NCI-H1092 (cell line): Measurements from ENCODE around the gene NPPC.
"Not testable (repeated sequence)": the region's sequence is repeated elsewhere in the genome, so short reads cannot be mapped to it uniquely, and the experiment has no call there.

Experiments used
- DNase-seq: peaks from one replicate; lab custom pipeline; 2025; lab: John Stamatoyannopoulos, UW

NPPC gene, protein sequence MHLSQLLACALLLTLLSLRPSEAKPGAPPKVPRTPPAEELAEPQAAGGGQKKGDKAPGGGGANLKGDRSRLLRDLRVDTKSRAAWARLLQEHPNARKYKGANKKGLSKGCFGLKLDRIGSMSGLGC

DNA sequence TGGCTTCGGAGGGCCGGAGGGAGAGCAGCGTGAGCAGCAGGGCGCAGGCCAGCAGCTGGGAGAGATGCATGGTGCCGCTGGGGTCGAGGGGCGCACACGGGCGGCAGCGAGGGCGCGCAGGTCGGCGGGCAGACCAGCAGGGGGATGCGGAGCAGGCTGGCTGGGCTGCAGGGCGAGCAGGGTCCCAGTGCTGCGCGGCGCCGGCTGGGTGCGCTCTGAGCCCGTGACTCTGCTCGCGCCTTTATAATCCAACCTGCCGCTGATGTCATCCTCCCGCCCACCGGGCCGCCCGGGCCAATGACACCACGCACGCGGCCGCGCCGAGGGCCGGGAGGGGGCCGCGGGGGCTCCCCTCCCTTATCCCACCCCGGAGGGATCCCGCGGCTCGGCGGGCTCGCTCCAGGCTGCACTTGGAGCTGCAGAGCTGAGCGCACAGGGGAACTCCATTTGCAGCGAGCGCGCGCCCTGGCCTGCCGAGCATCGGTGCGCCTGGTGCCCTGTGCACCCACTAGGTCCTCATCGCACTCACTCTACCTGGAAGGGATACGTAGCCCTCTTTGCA, at the start of gene NPPC:
TSS of gene NPPC (minus strand) at position 217 of the 562 bp plus-strand sequence. CDS start at position 70, 147 bp downstream.
- DNase-seq = peak; percentile 22

DNA sequence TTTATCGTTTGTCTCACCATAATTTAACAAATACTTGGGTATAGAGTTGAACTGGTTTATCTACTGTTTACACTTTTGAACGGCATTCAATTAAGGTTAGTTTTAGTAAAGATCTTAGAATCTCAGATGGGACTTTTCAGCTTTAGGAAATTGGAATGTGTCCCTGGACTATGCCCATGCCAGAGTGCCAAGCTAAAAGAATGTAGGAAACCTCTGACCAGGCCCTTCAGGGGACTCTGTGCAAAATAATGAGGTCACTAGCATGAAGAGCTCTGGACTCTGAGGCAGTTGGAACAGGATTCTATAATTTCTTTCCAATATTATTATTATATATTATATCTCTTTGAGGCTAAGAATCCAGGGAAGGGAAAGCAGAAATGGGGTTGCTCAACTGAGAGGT, 48.8 kb upstream of the NPPC start:
- no peak for DNase-seq

DNA sequence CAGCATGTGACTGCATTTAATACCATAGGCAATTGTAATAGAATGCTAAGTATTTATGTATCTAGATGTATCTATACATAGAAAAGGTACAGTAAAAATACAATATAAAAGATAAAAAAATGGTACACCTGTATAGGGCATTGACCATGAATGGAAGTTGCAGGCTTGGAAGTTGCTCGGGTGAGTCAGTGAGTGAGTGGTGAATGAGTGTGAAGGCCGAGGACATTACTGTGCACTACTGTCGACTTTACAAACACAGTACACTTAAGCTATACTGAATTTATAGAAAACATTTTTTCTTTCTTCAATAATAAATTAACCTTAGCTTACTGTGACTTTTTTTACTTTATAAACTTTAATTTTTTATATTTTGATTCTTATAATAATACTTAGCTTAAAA, 44.3 kb upstream of the NPPC start:
- no peak for DNase-seq

DNA sequence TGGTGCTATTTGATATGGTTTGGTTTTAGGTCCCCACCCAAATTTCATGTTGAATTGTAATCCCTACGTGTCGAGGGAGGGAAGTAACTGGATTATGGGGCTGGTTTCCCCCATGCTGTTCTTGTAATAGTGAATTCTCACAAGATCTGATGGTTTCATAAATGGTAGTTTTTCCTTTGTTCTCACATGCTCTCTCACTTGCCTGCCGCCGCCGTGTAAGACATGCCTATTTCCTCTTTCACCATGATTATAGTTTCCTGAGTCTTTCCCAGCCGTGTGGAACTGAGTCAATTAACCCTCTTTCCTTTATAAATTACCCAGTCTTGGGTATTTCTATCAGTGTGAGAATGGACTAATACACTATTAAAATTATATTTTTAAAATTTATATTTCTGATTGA, 42.6 kb upstream of the NPPC start:
- DNase-seq = no peak

DNA sequence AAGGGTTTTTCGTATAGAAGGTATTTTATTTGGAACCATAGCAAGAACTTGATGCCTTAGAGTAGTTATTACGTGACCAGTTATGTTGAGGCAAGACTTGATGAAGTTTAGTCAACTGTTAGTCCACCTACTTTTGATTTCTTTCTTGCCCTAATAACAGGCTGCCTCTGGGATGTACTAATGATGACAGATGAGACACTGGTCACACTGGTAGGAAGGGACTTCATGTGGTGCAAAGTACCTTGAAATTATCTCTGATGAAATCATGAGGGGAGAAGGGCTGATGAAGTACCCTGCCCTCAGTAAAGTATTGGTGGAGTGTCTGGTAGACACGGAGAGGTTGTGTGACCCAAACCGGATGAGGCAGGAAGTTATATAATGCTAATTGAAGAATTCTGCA, 40.7 kb upstream of the NPPC start:
- no peak for DNase-seq

DNA sequence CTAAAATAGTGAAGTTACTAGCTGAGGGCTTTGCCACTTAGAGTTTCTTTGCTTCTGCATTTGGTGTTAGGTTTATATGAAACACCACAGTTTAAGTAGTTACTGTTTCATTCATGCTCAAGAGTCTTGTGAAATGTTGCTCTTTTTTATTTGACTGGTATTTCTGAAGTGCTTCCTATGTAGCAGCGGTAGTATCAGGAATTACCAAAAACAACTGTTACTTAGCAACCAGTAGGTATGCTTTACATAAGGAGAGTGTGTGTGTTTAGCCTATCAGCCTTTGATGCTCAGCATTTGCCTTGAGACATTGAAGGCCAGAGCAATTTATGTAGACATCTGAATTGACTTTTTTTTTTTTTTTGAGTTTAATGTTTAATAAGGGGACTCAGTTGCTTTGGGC, 38.9 kb upstream of the NPPC start:
- DNase-seq = no peak

DNA sequence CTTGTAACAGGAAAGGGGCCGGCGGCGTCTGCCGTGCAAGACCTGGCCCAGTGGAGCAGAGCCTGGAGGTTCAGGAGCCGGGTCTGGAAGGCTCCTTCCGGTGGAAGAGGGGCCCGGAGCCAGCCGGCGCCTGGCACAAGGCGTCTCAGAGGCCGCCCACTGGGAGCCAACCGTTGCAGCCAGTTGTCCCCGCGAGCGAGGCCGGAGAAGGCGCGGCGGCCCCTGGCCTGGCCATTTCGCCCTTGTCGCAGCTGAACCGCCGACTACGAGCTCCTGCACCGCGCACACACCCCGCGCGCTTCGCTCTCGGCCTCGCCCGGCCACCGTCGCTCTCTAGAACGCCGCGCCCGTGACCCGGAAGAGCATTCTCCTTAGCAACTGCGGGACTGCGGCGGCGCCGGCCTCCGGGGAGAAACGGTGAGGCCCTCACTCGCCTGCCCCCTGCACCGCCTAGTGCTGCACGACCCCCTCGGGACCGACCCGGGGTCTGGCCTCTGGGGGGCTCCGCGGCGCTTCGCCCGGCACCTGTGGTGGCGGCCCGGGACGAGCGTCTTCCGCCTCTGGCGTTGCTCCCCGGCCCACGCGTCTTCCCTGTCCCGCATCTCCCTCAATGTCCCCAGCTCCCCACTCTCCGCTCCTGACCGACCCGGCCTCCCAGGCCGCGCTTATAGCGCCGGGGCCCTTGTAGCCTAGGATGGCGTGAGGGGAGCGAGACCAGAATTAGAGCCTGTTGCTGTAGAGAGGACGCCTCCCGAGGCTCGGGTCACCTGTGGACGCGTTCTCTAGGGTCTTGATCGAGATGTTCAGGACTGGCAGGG, 35.4 kb upstream of the NPPC start, which contains the start of gene DIS3L2:
TSS of gene DIS3L2 (plus strand) at position 365 of the 818 bp plus-strand sequence. CDS start 53,215 bp downstream, outside the sequence.
- peak; percentile 67 for DNase-seq

DNA sequence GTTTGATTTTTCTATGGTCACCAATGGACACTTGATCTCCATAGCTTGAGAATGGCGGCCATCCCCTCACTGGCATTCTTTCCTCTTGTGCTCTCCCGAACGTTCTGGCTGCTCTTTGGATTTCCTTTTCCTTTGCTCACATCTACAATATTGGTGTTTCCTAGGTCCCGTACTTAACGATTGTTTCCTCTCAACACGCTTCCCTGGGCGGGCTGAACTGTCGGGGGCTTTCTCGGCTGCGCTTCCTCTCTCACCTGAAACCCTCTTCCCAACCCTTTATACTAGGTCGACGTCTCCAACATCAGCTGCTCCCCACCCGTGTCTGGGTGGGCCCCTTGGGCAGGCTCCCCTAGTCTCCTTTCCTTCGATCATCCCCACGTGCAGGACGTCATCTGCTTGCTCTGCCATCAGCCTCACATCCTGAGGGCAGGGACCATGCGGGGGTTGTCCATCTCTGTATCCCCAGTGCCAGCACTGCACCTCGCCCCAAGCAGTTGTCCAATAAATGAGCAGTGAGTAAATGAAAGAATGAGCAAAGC, 34.7 kb upstream of the NPPC start:
- DNase-seq = no peak

DNA sequence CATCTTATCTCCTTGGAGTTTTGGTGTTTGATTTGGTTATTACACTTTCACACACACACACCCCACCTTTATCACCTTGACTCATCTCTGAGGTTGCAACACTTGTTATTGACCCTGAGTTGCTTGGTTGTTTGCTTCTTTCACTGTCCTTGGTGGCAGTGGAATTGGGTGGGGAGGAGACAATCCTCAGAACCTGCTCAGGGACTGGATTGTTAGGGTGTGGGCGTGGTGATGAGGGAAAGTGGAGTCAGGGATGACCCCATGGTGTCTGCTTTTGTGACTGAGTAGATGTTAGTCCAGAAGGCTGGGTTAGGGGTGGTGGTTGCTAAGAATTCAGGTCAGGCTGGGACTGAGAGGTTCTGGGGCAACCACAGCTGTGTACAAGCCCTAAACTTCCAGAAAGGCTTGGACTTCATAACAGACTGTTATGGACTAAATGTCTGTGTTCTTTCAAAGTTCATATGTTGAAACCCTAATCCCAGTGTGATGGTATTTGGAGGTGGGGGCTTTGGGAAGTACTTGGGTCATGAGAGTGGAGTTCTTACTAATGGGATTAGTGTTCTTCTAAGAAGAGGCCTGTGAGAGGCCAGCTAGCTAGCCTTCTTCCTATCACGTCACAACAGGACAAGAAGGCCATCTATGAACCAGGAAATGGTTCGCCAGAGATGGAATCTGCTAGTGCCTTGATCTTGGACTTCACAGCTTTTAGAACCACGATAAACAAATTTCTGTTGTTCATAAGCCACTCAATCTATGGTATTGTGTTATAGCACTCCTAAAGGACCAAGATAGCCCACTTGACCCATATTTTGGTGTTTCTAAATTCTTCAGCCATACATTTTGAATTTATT, 31.9 kb upstream of the NPPC start:
- no peak for DNase-seq

DNA sequence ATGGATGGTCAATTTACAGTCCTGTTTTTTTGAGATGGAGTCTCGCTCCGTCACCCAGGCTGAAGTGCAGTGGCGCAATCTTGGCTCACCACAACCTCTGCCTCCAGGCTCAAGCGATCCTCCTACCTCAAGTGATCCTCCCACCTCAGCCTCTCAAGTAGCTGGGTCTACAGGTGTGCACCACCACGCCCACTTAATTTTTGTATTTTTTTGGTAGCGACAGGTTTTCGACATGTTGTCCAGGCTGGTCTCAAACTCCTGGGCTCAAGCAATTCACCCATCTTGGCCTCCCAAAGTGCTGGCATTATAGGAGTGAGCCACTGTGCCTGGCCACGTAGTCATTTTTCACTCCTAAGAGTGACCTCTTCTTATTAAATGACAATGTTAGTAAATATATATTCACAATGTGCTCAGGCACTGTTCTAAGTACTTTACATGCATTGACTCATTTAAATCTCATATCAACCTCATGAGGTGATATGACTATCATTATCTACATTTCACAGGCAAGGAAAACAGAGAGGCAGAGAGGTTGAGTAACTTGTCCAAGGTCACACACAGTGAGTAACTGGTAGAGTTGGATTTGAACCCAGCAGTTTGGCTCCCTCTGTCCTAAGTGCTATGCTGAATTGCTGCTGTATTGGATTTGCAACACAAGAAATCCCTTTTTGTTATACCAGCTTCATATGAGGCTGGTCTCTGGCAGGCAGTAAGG, 29.7 kb upstream of the NPPC start:
- no peak for DNase-seq

DNA sequence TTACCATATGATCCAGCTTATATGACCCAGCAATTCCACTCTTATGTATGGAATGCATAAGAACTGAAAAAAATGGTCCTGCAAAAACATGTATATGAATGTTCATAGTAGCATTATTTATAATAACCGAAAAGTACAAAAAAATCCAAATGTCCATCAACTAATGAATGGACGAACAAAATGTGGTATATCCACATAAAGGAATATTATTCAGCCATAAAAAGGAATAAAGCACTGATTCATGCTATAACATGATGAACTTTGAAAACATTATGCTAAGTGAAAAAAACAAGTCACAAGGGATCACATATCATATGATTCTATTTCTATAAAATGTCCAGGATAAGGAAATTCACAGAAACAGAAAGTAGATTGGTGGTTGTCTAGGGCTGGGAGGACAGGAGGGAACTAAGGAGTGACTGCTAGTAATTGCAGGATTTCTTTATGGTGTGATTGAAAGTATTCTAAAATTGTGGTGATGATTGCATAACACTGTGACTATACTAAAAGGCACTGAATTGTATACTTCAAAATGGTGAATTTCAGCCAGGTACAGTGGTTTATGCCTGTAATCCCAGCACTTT, 25.3 kb upstream of the NPPC start:
- no peak for DNase-seq

DNA sequence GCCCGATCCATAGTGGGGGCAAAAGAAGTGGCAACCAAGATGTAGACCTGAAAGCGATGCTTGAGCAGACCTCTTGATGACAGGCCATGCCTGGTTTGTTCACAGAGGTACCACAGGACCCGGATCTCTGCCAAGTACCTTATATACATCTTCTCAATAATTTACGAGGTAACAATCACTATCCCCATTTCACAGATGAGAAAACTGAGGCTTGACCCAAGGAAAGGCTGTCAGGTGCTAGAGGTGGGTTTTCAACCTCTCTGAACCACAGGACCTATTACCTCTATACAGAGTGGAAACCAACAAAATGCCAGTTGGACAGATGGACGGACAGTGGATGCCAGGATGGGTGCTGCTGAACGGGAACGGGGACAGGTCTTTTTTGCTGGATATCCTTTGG, 21.5 kb upstream of the NPPC start:
- no peak for DNase-seq

DNA sequence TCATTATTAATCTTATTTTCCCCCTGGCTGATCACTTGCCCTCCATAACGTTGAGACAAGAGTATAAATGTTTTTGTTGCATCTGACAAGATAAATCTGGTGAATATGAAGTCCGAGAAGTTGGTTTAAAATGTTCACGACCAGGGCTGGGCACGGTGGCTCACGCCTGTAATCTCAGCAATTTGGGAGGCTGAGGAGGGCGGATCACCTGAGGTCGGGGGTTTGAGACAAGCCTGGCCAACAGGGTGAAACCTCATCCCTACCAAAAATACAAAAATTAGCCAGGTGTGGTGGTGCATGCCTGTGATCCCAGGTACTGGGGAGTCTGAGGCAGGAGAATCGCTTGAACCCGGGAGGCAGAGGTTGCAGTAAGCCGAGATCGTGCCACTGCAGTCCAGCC, 20.9 kb upstream of the NPPC start:
- DNase-seq = not testable (repeated sequence)

DNA sequence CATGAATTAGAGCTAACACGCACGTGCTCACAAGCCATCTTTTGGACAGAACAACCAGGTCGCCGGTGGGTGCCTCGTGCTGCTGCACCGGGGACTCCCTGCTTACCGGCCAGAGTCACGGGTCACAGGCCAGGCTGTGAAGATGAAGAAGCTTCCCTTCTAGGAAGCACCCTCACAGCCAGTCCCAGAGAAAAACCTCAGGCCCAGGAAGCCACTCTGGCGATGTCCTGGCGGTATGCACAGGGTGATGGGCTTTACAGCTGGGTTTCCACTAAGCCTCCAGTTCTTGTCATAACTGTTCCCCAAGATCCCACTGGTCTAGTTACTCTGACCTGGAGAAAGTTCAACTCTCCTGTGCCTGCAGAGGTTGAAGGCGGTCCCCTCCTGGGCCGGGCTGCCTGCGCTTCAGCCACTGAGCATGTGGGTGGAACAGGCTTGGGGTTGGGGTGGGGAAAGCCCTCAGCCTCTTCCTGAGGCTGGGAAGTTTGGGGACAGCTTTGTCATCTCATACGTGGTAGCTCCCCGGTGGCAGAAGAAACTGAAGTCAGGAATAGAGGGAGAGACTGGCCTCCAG, 20.1 kb upstream of the NPPC start:
- no peak for DNase-seq

DNA sequence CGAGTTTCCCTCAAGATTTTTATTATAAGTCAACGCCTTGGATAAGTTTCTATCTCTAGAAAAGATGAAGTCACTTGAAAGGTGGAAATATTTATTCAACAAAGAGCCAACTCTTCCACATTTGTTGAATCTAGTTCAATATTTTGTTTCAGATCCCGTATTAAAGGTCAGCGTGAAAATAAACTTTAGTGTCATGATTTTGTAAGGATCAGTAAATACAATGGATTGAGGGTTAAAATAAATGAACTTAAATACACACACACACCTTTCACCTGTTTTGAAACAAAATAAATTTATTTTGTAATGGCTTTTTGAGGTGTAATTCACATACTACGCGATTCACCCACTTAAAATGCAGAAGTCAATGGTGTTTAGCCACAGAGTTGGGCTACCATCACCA, 16.0 kb upstream of the NPPC start:
- DNase-seq = no peak

DNA sequence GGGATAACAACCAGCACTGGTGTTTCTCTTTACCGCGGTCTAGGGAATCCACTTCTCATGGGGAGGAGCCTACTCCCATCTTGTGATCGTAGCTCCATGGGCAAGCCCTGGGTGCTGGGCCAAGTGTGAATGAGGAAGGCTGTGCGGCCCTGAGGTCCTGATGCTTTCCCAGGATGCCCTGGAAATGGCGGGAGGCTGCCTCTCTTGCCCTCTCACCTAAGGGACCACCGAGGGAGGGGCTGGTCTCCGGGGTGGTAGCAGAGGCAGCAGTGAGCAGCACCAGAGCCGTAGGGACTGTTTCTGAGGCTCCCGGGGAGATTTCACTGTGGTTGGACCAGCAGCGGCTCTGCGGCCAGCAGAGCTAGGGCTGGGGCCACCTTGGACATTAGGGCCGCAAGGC, 15.5 kb upstream of the NPPC start:
- DNase-seq = no peak

DNA sequence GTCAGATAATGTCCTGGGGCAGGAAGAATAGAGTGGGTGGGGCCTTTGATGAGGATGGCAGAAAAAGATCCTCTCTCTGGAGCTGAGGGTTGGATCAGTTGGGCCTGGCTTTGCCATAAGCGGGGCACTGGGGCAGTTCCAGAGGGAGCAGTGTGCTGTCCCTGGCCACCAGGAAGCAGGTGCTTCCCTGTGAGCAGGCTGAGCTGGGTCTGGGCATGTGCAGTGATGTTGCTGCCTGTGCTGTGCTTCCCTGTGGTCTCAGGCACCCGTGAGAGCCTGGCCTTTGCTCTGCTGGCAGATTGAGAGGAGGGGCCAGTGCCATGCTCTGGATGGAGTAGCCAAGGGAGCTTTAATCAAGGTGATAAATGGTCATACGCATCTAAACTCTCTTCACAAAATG, 14.6 kb upstream of the NPPC start:
- no peak for DNase-seq

DNA sequence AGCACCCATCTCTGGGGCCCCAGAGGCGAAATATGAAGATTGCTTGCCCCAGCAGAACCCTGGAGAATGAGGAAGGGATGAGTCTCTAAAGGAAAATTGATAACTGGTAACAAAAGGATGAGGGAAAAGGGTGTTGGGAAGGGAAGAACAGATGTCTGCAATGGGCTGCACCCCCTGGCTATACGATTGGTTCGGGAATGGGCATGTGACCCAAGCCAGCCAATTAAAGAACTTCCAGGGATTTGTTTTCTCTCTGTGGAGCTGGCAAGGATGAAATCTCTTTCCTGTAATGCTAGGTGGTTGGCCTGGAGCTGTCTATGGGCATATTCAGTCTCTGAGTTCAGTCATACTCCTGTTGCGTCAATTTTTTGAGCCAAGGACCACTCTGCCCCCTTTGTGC, 12.8 kb upstream of the NPPC start:
- no peak for DNase-seq

DNA sequence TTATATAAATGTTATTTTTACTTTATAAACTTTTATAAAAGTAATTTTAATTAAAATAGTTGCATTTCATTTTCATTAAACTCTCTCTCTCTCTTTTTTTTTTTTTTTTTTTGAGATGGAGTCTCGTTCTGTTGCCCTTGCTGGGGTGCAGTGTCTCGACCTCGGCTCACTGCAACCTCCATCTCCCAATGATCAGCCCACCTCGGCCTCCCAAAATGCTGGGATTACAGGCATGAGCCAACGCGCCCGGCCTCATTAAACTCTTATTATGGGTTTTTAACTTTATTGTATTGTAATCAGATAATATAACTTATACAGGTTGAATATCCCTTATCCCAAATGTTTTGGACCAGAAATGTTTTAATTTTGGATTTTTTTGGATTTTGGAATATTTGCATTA, 10.9 kb upstream of the NPPC start:
- no peak for DNase-seq

DNA sequence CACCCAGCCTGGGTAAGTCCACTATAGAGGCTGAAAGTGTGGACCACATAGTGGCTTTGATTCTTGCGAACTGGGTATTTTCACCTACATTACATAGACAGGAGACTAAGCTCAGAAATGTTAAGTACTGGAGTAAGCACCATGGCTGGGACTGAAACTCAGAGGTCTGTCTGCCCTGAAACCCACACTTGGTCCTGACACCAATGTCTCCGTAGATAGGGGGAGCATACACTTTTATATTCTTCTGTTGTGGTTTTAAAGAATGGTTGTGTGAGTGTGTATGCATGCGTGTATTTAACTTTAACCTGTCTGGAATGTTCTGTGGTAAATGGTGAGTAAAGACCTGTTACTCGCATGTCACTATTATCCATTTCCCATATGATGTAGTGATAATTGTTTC, 10.3 kb upstream of the NPPC start:
- no peak for DNase-seq

DNA sequence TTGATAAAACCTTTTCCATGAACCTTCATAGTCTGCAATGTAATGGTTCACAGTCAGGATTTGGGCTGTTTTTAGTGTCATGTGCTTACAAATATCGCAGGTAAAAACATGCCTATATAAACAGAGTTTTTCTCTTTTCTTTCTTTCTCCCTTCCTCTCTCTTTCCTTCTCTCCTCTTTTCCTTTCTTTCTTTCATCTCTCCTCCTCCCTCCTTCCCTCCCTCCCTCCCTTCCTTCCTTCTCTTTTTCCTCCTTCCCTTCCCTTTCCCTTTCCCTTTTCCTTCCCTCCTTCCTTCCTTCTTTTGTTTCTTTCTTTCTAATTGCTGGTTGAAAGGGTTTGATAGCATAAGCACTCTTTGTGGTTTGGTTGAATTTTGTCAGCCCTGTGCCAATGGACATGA, 9.6 kb upstream of the NPPC start:
- no peak for DNase-seq
